HepG2 (cell line): ENCODE results near the gene TFAP2D. TPM values are rescaled to one million over a fixed set of nuclear protein-coding genes. Genes with fewer than 3 reads are reported as not detected.

ENCODE experiments used
- ATAC-seq: fragments of 200-7000 bp; cut with Tn5 transposase; 3 replicates; pipeline ENCODE4 v1.9.1; 2020; ENCODE audit warnings: mild to moderate bottlenecking, moderate library complexity
- BruUV-seq: library from RNA; stranded (reverse); fragments of 400-500 nt; replicated peaks from 2 replicates; lab custom pipeline; 2021; lab: Mats Ljungman, UMichigan
- CTCF ChIA-PET: fragments of 300-600 bp; formaldehyde crosslinking; extraction: SDS; loops from one replicate; lab custom pipeline; 2021; ENCODE audit warnings: low total read pairs, inconsistent platforms, low intra/inter-chr PET ratio; lab: Yijun Ruan, JAX
- POLR2A ChIA-PET: fragments of 350-600 bp; sonication (Branson Sonifier 250); formaldehyde crosslinking; loops from one replicate; lab custom pipeline; 2020; ENCODE audit warnings: antibody characterized with exemption, inconsistent platforms; lab: Yijun Ruan, JAX
- DNase-seq: peaks from one replicate; pipeline ENCODE4 v3.0.0-alpha.2; 2015; ENCODE audit warnings: low spot score
- FAIRE-seq: peaks from 3 replicates; lab custom pipeline; 2011; peaks lifted over from hg19 to GRCh38; lab: Jason Lieb, UNC
- H2AFZ ChIP-seq: one replicate; pipeline ENCODE4 v1.6.1; 2011; ENCODE audit warnings: low read length, inconsistent platforms
- H3K27ac ChIP-seq: fragments of 300-600 bp; 3 replicates; pipeline ENCODE4 v1.8.0; 2011; ENCODE audit warnings: mixed run types, mild to moderate bottlenecking, mixed read lengths, low read length, inconsistent platforms; ENCODE audit not compliant: insufficient read depth; ENCODE audit errors: extremely low read length
- H3K27me3 ChIP-seq, 2 experiments: fragments of 200-600 bp in 1 of 2; 2 replicates in 1 of 2; 3 replicates in 1 of 2; pipeline versions ENCODE4 v1.6.0 to v1.8.0; 2011; ENCODE audit warnings: low read length in 2 of 2, mild to moderate bottlenecking in 2 of 2, moderate library complexity in 2 of 2, inconsistent platforms in 1 of 2; ENCODE audit not compliant: insufficient read depth in 2 of 2, control insufficient read depth in 1 of 2
- H3K36me3 ChIP-seq, 2 experiments: fragments of 200-600 bp in 1 of 2; replicated peaks in 1 of 2; 2 replicates in 1 of 2; 3 replicates in 1 of 2; pipeline versions ENCODE4 v1.5.1 to v1.8.0; 2011; ENCODE audit warnings: low read length in 2 of 2, inconsistent platforms in 1 of 2; ENCODE audit not compliant: insufficient read depth in 2 of 2, control insufficient read depth in 1 of 2
- H3K4me1 ChIP-seq: 2 replicates; pipeline ENCODE4 v1.5.1; 2012; ENCODE audit warnings: low read length, inconsistent platforms; ENCODE audit not compliant: insufficient read depth
- H3K4me2 ChIP-seq: 2 replicates; pipeline ENCODE4 v1.6.0; 2011; ENCODE audit warnings: low read depth, low read length, inconsistent platforms
- H3K4me3 ChIP-seq, 3 experiments: fragments of 200-600 bp in 1 of 3; sonication (generic), shearing (Covaris generic) in 1 of 3; replicated peaks in 1 of 3; 2 replicates each; pipeline ENCODE4 v1.5.1; 2011 to 2016; ENCODE audit warnings: low read length in 3 of 3, inconsistent platforms in 2 of 3, low read depth in 2 of 3, mild to moderate bottlenecking in 2 of 3, control low read depth in 1 of 3, mixed read lengths in 1 of 3; ENCODE audit not compliant: insufficient read depth in 1 of 3
- H3K79me2 ChIP-seq: one replicate; pipeline ENCODE4 v1.6.1; 2011; ENCODE audit warnings: low read length, inconsistent platforms; ENCODE audit not compliant: insufficient read depth
- H3K9ac ChIP-seq: 2 replicates; pipeline ENCODE4 v1.6.0; 2011; ENCODE audit warnings: mild to moderate bottlenecking, low read depth, low read length, inconsistent platforms; ENCODE audit not compliant: insufficient read depth
- H3K9me3 ChIP-seq: 2 replicates; pipeline ENCODE4 v1.5.1; 2012; ENCODE audit warnings: mild to moderate bottlenecking, low read length
- H4K20me1 ChIP-seq: 2 replicates; pipeline ENCODE4 v1.6.0; 2011; ENCODE audit warnings: inconsistent platforms, mild to moderate bottlenecking, low read length, moderate library complexity; ENCODE audit not compliant: insufficient read depth
- AGO2 ChIP-seq: fragments of 200-400 bp; formaldehyde crosslinking; optimal IDR thresholded peaks from 2 replicates; pipeline ENCODE3; 2017; ENCODE audit warnings: mild to moderate bottlenecking, low read depth, low read length, moderate library complexity
- JUN ChIP-seq: sonication (generic); formaldehyde crosslinking; IDR thresholded peaks from 2 replicates; pipeline ENCODE4 v1.4.0; 2020; ENCODE audit warnings: mild to moderate bottlenecking, missing genetic modification reagents
- KAT8 ChIP-seq: IDR thresholded peaks from 2 replicates; pipeline ENCODE4 v1.6.1; 2016; ENCODE audit warnings: missing genetic modification reagents, missing compliant biosample characterization
- NFKB2 ChIP-seq: sonication (generic); formaldehyde crosslinking; IDR thresholded peaks from 2 replicates; pipeline ENCODE4 v1.4.0; 2020; ENCODE audit warnings: missing genetic modification reagents, borderline replicate concordance
- NFYC ChIP-seq: IDR thresholded peaks from 2 replicates; pipeline ENCODE4 v1.6.1; 2016; ENCODE audit warnings: missing genetic modification reagents, missing compliant biosample characterization
- PPARG ChIP-seq: conservative IDR thresholded peaks from 2 replicates; pipeline ENCODE4 v1.6.1; 2016; ENCODE audit warnings: missing biosample characterization, missing genetic modification reagents
- SALL2 ChIP-seq: sonication (generic); formaldehyde crosslinking; IDR thresholded peaks from 2 replicates; pipeline ENCODE4 v1.8.1; 2023; ENCODE audit warnings: mild to moderate bottlenecking, missing genetic modification reagents, inconsistent platforms
- TRIM24 ChIP-seq: sonication (generic); formaldehyde crosslinking; IDR thresholded peaks from 2 replicates; pipeline ENCODE4 v1.8.0; 2022; ENCODE audit warnings: mild to moderate bottlenecking, missing genetic modification reagents
- ZBTB46 ChIP-seq: sonication (generic); formaldehyde crosslinking; IDR thresholded peaks from 2 replicates; pipeline ENCODE4 v1.4.0; 2020; ENCODE audit warnings: mild to moderate bottlenecking, missing genetic modification reagents, borderline replicate concordance
- ZKSCAN1 ChIP-seq: fragments of 150-350 bp; IDR thresholded peaks from 2 replicates; pipeline ENCODE4 v1.6.1; 2014; ENCODE audit warnings: low read length
- ZNF317 ChIP-seq: sonication (generic); formaldehyde crosslinking; IDR thresholded peaks from 2 replicates; pipeline ENCODE4 v1.5.0; 2020; ENCODE audit warnings: mild to moderate bottlenecking, missing genetic modification reagents
- ZNF547 ChIP-seq: sonication (generic); formaldehyde crosslinking; IDR thresholded peaks from 2 replicates; pipeline ENCODE4 v1.5.1; 2020; ENCODE audit warnings: mild to moderate bottlenecking, missing genetic modification reagents
- ZNF549 ChIP-seq: sonication (generic); formaldehyde crosslinking; IDR thresholded peaks from 2 replicates; pipeline ENCODE4 v1.5.0; 2020; ENCODE audit warnings: missing genetic modification reagents
- ZNF660 ChIP-seq: sonication (generic); formaldehyde crosslinking; IDR thresholded peaks from 2 replicates; pipeline ENCODE4 v1.5.1; 2020; ENCODE audit warnings: mild to moderate bottlenecking, low read depth, missing genetic modification reagents, borderline replicate concordance
- ZNF747 ChIP-seq: sonication (generic); formaldehyde crosslinking; IDR thresholded peaks from 2 replicates; pipeline ENCODE4 v1.8.1; 2023; ENCODE audit warnings: missing genetic modification reagents, mild to moderate bottlenecking, borderline replicate concordance
- WGBS: methylation state at CpG from one replicate; pipeline ENCODE4 v1.1.6; 2017; ENCODE audit warnings: low lambda C conversion rate; 5-methylcytosine and 5-hydroxymethylcytosine counted together
- in situ Hi-C: cut with HindIII; loops from 2 replicates; pipeline ENCODE4 v1.10.0; 2017; ENCODE audit warnings: low pct_unique_long_range_greater_than_20kb; ENCODE audit not compliant: extremely low pct_ligation_motif_present
- intact Hi-C: fragments of 100-400 bp; cut with micrococcal nuclease; formaldehyde crosslinking; loops from one replicate; pipeline ENCODE4 v1.10.0; 2022; ENCODE audit not compliant: unreplicated experiment
- polyA plus RNA-seq, 8 experiments: library from polyadenylated mRNA; depleted of rRNA in 3 of 8; stranded (reverse) in 7 of 8; unstranded in 1 of 8; fragments of >200 nt; fragmentation: Illumina TruSeq in 4 of 8; extraction: Trizol in 4 of 8; gene quantifications; 2 replicates each; pipeline versions ENCODE4 v1.2.1 to v1.2.3, GENCODE V29; 2011 to 2016; ENCODE audit warnings: low read depth in 4 of 8, missing spikeins in 1 of 8, mixed read lengths in 1 of 8; ENCODE audit not compliant: insufficient read depth in 1 of 8
- total RNA-seq, 5 experiments: library from RNA; depleted of rRNA; stranded (reverse); fragments of >200 nt; fragmentation: Illumina TruSeq; extraction: Trizol; gene quantifications; 2 replicates each; pipeline ENCODE4 v1.2.3, GENCODE V29; 2016; ENCODE audit warnings: low read depth in 1 of 5
- TF ChIP-seq, protein P1 (sequence below): sonication (generic); formaldehyde crosslinking; IDR thresholded peaks from 2 replicates; pipeline ENCODE4 v1.5.0; 2020; ENCODE audit warnings: missing genetic modification reagents

Gene TFAP2D
- total and polyA plus RNA-seq, 2 of the 13 experiments (the other 11 are each of a cell fraction or from before 2014, with no cell fraction given) = not detected

DNA sequence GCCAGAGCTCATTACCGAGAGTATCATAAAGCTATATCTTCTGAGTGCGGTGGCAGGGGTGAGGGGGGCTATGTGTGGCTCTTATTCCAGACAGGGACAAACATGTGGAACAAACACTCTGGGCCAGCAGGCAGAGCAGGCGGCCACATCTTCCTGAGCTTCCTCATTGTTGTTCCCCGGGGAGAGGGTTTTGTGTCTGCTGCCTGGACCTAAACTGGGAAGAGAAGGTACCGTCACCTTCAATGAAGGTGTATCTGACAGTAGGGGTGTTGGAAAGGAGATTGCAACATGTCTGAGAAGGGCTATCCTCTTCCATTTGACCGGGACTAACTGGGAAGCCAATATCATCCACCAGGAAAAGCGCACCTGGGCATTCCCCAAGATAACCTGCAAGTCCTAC is 1.6 kb upstream of the TFAP2D start:
- no peak for TF ChIP-seq NFKB2 (CRISPR knock-in tag)
- TF ChIP-seq AGO2 = no peak
- TF ChIP-seq JUN (CRISPR knock-in tag) = no peak
- TF ChIP-seq, all 625 proteins: peak for 0

DNA sequence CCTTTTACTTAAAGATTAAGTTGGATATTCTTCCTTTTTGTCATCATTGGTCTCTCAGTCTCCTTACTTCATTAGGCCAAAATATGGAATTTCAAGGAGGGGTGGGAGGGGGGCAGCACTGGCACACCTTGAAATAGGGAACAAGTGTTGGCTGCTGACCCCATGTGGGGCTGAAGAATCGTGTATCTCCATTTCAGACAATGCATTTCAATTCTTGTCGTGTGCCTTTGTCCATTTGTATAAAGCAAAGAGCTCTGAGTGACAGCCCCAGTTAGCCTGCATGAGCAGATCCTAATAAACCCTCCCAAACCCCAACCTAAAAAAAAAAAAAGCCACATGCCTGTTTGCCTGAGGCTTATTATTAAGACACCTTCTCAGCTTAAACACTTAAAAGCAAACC is 1.0 kb upstream of the TFAP2D start:
- H2AFZ ChIP-seq = no peak overlapping the region
- ChIA-PET CTCF (no interaction called here), POLR2A (no interaction called here)
- BruUV-seq = no TSS peak
- 3% methylated on average over 2 of the region's 2 CpGs for WGBS
- H3K27me3 ChIP-seq = peaks cover 2 to 42% of the 10 kb centered on the region in 2 experiments; a peak in 2 of 5 replicates
- FAIRE-seq = no peak
- intact Hi-C loops (loop anchor here (1.0 kb wide), 1 partner anchor 48 kb away; no protein-coding TSS in a partner anchor), in situ Hi-C loops (no loop called here)
- no peak overlapping the region for H3K4me2 ChIP-seq
- H3K4me1 ChIP-seq = no peaks in the 10 kb centered on the region
- no peak for ATAC-seq
- no peak overlapping the region for H3K27ac ChIP-seq
- no peaks in the 10 kb centered on the region for H3K36me3 ChIP-seq
- H4K20me1 ChIP-seq = no peaks in the 10 kb centered on the region
- H3K79me2 ChIP-seq = no peaks in the 10 kb centered on the region
- H3K4me3 ChIP-seq = no peak overlapping the region
- H3K9me3 ChIP-seq = no peaks in the 10 kb centered on the region
- no peak for DNase-seq
- H3K9ac ChIP-seq = no peak overlapping the region
- TF ChIP-seq TRIM24 (CRISPR knock-in tag) (no peak), ZKSCAN1 (no peak), PPARG (no peak), ZNF747 (no peak), NFYC (CRISPR knock-in tag) (no peak), KAT8 (CRISPR knock-in tag) (no peak), SALL2 (CRISPR knock-in tag) (no peak), ZNF549 (CRISPR knock-in tag) (no peak), ZBTB46 (no peak), ZNF317 (no peak), ZNF660 (CRISPR knock-in tag) (no peak), ZNF547 (CRISPR knock-in tag) (no peak)
- TF ChIP-seq, protein P1, sequence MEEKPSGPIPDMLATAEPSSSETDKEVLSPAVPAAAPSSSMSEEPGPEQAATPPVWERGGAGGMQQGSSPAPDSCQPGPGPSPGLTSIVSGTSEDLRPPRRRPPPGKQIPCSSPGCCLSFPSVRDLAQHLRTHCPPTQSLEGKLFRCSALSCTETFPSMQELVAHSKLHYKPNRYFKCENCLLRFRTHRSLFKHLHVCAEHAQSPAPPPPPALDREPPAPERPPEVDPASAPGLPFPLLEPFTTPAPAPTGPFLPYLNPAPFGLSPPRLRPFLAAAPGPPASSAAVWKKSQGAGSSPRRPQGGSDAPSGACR = no peak

More for the DNA sequence above, 1.6 kb upstream of the TFAP2D start:
- DNase-seq (no peak), ATAC-seq (no peak), FAIRE-seq (no peak)
- Histone ChIP-seq H3K9me3 (no peaks in the 10 kb centered on the region), H3K9ac (no peak overlapping the region), H3K4me1 (no peaks in the 10 kb centered on the region), H4K20me1 (no peaks in the 10 kb centered on the region), H3K4me3 (no peak overlapping the region), H3K27ac (no peak overlapping the region), H3K4me2 (no peak overlapping the region), H2AFZ (no peak overlapping the region), H3K79me2 (no peaks in the 10 kb centered on the region), H3K27me3 (peaks cover 2 to 42% of the 10 kb centered on the region in 2 experiments; a peak in 2 of 5 replicates), H3K36me3 (no peaks in the 10 kb centered on the region)
- ChIA-PET CTCF (no interaction called here), POLR2A (no interaction called here)
- in situ Hi-C loops (no loop called here), intact Hi-C loops (loop anchor here (1.0 kb wide), 1 partner anchor 47 kb away; no protein-coding TSS in a partner anchor)
- 5% methylated on average over 7 of the region's 7 CpGs for WGBS
- BruUV-seq = no TSS peak
